ENCODE measurements around the gene SLC25A53.
"Not testable (repeated sequence)": the region's sequence is repeated elsewhere in the genome, so short reads cannot be mapped to it uniquely, and the experiment has no call there.

- TF ChIP-seq RFX5 (IDR thresholded peaks at IDR 0.05); FOXS1 (CRISPR knock-in tag; IDR thresholded peaks at IDR 0.05); CTCF (IDR thresholded peaks at IDR 0.05); MAFK (IDR thresholded peaks at IDR 0.05; ENCODE audit: partially characterized antibody): not testable (repeated sequence)
Observed at GRCh38 chrX:104077854-104078253, 79.0 kb downstream of the SLC25A53 start.

Data from A549 (cell line).